Panc1 (cell line): Measurements from ENCODE around the gene LAMB1. TPM values are rescaled to one million over a fixed set of nuclear protein-coding genes. Genes with fewer than 3 reads are reported as not detected.
A peak's percentile ranks its signal among the peaks of the same experiment; 100 is the strongest.

ENCODE experiments used
- ATAC-seq: fragments of 200-7000 bp; cut with Tn5 transposase; 2 replicates; pipeline ENCODE4 v1.9.1; 2020; ENCODE audit warnings: mild to moderate bottlenecking, moderate library complexity
- BruUV-seq: library from RNA; stranded (reverse); fragments of 400-500 nt; replicated peaks from 2 replicates; lab custom pipeline; 2021; lab: Mats Ljungman, UMichigan
- CTCF ChIA-PET: fragments of 300-600 bp; sonication (Branson Sonifier 250); formaldehyde crosslinking; loops from one replicate; lab custom pipeline; 2022; ENCODE audit warnings: antibody characterized with exemption; lab: Charles Lee
- POLR2A ChIA-PET: fragments of 300-600 bp; sonication (Branson Sonifier 250); formaldehyde crosslinking; loops from one replicate; lab custom pipeline; 2022; ENCODE audit warnings: antibody characterized with exemption; lab: Charles Lee
- DNase-seq: peaks from one replicate; pipeline ENCODE4 v3.0.0-alpha.2; 2010; ENCODE audit warnings: low read depth, low spot score
- H3K27ac ChIP-seq: 2 replicates; pipeline ENCODE4 v1.5.1; 2011; ENCODE audit warnings: mild to moderate bottlenecking, low read length, inconsistent platforms
- H3K27me3 ChIP-seq: fragments of 200-500 bp; sonication (Bioruptor generic); 2 replicates; pipeline ENCODE4 v1.6.0; 2014; ENCODE audit warnings: low read length, inconsistent platforms; ENCODE audit not compliant: control insufficient read depth, insufficient read depth
- H3K36me3 ChIP-seq: fragments of 200-500 bp; sonication (Bioruptor generic); 2 replicates; pipeline ENCODE4 v1.5.1; 2014; ENCODE audit warnings: inconsistent platforms, mild to moderate bottlenecking, low read length, moderate library complexity; ENCODE audit not compliant: control insufficient read depth, insufficient read depth
- H3K4me1 ChIP-seq: 2 replicates; pipeline ENCODE4 v1.5.1; 2011; ENCODE audit warnings: inconsistent platforms, mild to moderate bottlenecking, low read length, moderate library complexity; ENCODE audit not compliant: control insufficient read depth, insufficient read depth
- H3K4me3 ChIP-seq, 2 experiments: 2 replicates each; pipeline ENCODE4 v1.5.1; 2011 to 2012; ENCODE audit warnings: low read depth in 2 of 2, low read length in 2 of 2, mild to moderate bottlenecking in 2 of 2, inconsistent platforms in 1 of 2, moderate library complexity in 1 of 2
- H3K9me3 ChIP-seq: fragments of 200-500 bp; sonication (Bioruptor generic); 2 replicates; pipeline ENCODE4 v1.5.1; 2014; ENCODE audit warnings: low read depth, mild to moderate bottlenecking, inconsistent platforms, low read length, moderate library complexity; ENCODE audit not compliant: control insufficient read depth, insufficient read depth
- POLR2AphosphoS5 ChIP-seq: IDR thresholded peaks from 2 replicates; pipeline ENCODE4 v1.6.1; 2012; ENCODE audit warnings: mild to moderate bottlenecking, low read depth, low read length, moderate library complexity
- SIN3A ChIP-seq: IDR thresholded peaks from 2 replicates; pipeline ENCODE4 v1.6.1; 2012; ENCODE audit warnings: low read depth, mild to moderate bottlenecking, low read length, moderate library complexity, borderline replicate concordance; ENCODE audit not compliant: insufficient read depth
- TCF7L2 ChIP-seq: IDR thresholded peaks from 2 replicates; pipeline ENCODE4 v1.6.1; 2011; ENCODE audit warnings: mild to moderate bottlenecking, low read depth, low read length, inconsistent platforms
- in situ Hi-C: cut with HindIII; loops from 2 replicates; pipeline ENCODE4 v1.10.0; 2016; ENCODE audit warnings: low sequenced_read_pairs, low pct_unique_long_range_greater_than_20kb
- intact Hi-C: fragments of 100-400 bp; cut with micrococcal nuclease; formaldehyde crosslinking; loops from one replicate; pipeline ENCODE4 v1.10.0; 2022; ENCODE audit not compliant: unreplicated experiment
- total RNA-seq: library from RNA; stranded (reverse); gene quantifications from one replicate; pipeline ENCODE4 v1.2.1, GENCODE V29; 2021; ENCODE audit not compliant: unreplicated experiment
- TF ChIP-seq, protein P1 (sequence below), 2 experiments: IDR thresholded peaks; 2 replicates each; pipeline ENCODE4 v1.6.1; 2011 to 2012; ENCODE audit warnings: low read depth in 2 of 2, control low read depth in 1 of 2, low read length in 1 of 2, mild to moderate bottlenecking in 1 of 2, moderate library complexity in 1 of 2; ENCODE audit not compliant: insufficient read depth in 1 of 2
- TF ChIP-seq, protein P2 (sequence below): fragments of 450-650 bp; IDR thresholded peaks from 2 replicates; pipeline ENCODE4 v1.5.1; 2017; ENCODE audit warnings: mild to moderate bottlenecking

LAMB1 gene
- total RNA-seq, 1 experiment from 2014 or later: 204 TPM

DNA sequence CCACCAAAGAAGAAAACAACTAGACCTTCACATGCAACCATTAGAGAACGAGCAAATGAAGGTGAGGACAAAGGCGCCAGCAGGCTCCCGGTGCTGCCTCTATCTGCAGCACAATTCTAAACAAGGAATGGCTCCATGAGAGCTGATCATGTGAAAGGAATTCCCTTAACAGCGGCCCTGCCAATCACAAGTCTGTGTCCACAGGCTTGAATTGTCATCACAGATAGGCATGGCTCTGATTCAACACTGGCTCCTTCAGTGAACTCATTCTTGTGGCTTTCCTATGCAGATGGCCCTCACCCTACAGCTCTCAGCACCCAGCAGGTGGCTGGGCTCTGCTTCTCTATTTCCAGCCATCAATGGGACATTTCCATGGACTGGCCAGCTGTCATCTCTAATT is 36.2 kb downstream of the LAMB1 start:
- ATAC-seq: peak; percentile 79
- H3K9me3 ChIP-seq: no peaks in the 10 kb centered on the region
- H3K4me3 ChIP-seq: no peak overlapping the region
- no peaks in the 10 kb centered on the region for H3K4me1 ChIP-seq
- intact Hi-C loops (no loop called here), in situ Hi-C loops (no loop called here)
- BruUV-seq: no TSS peak
- ChIA-PET CTCF (no interaction called here), POLR2A (no interaction called here)
- peaks cover 11% of the 10 kb centered on the region; the same call in 1 of the 2 replicates for H3K36me3 ChIP-seq
- H3K27ac ChIP-seq: no peak overlapping the region
- no peaks in the 10 kb centered on the region for H3K27me3 ChIP-seq
- TF ChIP-seq TCF7L2 (no peak), SIN3A (no peak), POLR2AphosphoS5 (no peak)
- TF ChIP-seq, protein P1, sequence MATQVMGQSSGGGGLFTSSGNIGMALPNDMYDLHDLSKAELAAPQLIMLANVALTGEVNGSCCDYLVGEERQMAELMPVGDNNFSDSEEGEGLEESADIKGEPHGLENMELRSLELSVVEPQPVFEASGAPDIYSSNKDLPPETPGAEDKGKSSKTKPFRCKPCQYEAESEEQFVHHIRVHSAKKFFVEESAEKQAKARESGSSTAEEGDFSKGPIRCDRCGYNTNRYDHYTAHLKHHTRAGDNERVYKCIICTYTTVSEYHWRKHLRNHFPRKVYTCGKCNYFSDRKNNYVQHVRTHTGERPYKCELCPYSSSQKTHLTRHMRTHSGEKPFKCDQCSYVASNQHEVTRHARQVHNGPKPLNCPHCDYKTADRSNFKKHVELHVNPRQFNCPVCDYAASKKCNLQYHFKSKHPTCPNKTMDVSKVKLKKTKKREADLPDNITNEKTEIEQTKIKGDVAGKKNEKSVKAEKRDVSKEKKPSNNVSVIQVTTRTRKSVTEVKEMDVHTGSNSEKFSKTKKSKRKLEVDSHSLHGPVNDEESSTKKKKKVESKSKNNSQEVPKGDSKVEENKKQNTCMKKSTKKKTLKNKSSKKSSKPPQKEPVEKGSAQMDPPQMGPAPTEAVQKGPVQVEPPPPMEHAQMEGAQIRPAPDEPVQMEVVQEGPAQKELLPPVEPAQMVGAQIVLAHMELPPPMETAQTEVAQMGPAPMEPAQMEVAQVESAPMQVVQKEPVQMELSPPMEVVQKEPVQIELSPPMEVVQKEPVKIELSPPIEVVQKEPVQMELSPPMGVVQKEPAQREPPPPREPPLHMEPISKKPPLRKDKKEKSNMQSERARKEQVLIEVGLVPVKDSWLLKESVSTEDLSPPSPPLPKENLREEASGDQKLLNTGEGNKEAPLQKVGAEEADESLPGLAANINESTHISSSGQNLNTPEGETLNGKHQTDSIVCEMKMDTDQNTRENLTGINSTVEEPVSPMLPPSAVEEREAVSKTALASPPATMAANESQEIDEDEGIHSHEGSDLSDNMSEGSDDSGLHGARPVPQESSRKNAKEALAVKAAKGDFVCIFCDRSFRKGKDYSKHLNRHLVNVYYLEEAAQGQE (IDR thresholded peaks at IDR 0.05; ENCODE audit: insufficient read depth in 1 of 2, low read depth in 2 of 2, low read length in 1 of 2): no peak
- TF ChIP-seq, protein P2, sequence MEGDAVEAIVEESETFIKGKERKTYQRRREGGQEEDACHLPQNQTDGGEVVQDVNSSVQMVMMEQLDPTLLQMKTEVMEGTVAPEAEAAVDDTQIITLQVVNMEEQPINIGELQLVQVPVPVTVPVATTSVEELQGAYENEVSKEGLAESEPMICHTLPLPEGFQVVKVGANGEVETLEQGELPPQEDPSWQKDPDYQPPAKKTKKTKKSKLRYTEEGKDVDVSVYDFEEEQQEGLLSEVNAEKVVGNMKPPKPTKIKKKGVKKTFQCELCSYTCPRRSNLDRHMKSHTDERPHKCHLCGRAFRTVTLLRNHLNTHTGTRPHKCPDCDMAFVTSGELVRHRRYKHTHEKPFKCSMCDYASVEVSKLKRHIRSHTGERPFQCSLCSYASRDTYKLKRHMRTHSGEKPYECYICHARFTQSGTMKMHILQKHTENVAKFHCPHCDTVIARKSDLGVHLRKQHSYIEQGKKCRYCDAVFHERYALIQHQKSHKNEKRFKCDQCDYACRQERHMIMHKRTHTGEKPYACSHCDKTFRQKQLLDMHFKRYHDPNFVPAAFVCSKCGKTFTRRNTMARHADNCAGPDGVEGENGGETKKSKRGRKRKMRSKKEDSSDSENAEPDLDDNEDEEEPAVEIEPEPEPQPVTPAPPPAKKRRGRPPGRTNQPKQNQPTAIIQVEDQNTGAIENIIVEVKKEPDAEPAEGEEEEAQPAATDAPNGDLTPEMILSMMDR: no peak
- DNase-seq: peak; percentile 69

DNA sequence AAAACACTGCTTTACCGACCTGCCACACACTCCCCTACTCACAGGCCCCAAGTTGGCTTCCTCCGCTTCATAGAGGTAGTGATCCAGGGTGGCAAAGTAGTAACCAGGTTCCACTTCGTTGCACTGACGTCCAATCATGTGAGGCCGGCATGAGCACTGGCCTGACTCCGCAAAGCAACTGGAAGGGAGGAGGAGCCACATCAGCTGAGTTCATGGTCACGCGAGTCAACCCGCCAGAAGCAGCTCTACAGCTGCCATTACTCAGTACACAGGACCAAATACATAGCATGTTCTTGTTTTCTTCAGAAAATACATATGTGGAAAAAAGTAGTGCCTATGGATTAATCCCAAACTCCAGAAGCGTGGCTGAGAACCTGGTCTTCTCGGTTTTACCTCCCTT is 38.5 kb downstream of the LAMB1 start:
- ChIA-PET CTCF (no interaction called here), POLR2A (no interaction called here)
- no peak for DNase-seq
- Histone ChIP-seq H3K4me3 (no peak overlapping the region), H3K27ac (no peak overlapping the region), H3K27me3 (no peaks in the 10 kb centered on the region), H3K4me1 (no peaks in the 10 kb centered on the region), H3K9me3 (no peaks in the 10 kb centered on the region), H3K36me3 (peaks cover 18% of the 10 kb centered on the region)
- BruUV-seq: TSS peak; percentile 2
- ATAC-seq: no peak
- TF ChIP-seq SIN3A: no peak
- TF ChIP-seq, protein P2: no peak
- TF ChIP-seq POLR2AphosphoS5: no peak
- no peak for TF ChIP-seq TCF7L2
- TF ChIP-seq, protein P1 (IDR thresholded peaks at IDR 0.05; ENCODE audit: insufficient read depth in 1 of 2, low read depth in 2 of 2, low read length in 1 of 2): no peak
- in situ Hi-C loops: no loop called here
- intact Hi-C loops: no loop called here
